Stimulated activated naive CD8-positive, alpha-beta T cell treated with anti-CD3 and anti-CD28 coated beads, Interleukin-15, amount 100 ng/mL, for 72 hours (primary cell): ENCODE results near the gene KAZN.

ENCODE experiments used
- ATAC-seq: fragments of 150-1000 bp; cut with Tn5 transposase; 2 replicates; pipeline ENCODE4 v1.10.0; 2021; ENCODE audit warnings: mild to moderate bottlenecking, moderate library complexity
- DNase-seq, 2 donors: peaks; one replicate each; pipeline ENCODE4 v3.0.0; 2021 to 2022
- H3K27ac Mint-ChIP-seq, 2 donors: one replicate each; pipeline ENCODE4 v1.8.0; 2022; ENCODE audit warnings: mild to moderate bottlenecking in 2 of 2, mixed read lengths in 2 of 2, moderate library complexity in 2 of 2
- H3K27me3 Mint-ChIP-seq: one replicate; pipeline ENCODE4 v1.8.0; 2022; ENCODE audit warnings: mixed read lengths
- H3K4me1 Mint-ChIP-seq: one replicate; pipeline ENCODE4 v1.8.0; 2022; ENCODE audit warnings: mild to moderate bottlenecking, mixed read lengths
- H3K4me3 Mint-ChIP-seq, 2 donors: one replicate each; pipeline ENCODE4 v1.8.0; 2022; ENCODE audit warnings: mild to moderate bottlenecking in 2 of 2, mixed read lengths in 2 of 2, moderate library complexity in 1 of 2
- H3K9me3 Mint-ChIP-seq, 2 donors: one replicate each; pipeline ENCODE4 v1.8.0; 2022; ENCODE audit warnings: mixed read lengths in 2 of 2

The KAZN gene

DNA sequence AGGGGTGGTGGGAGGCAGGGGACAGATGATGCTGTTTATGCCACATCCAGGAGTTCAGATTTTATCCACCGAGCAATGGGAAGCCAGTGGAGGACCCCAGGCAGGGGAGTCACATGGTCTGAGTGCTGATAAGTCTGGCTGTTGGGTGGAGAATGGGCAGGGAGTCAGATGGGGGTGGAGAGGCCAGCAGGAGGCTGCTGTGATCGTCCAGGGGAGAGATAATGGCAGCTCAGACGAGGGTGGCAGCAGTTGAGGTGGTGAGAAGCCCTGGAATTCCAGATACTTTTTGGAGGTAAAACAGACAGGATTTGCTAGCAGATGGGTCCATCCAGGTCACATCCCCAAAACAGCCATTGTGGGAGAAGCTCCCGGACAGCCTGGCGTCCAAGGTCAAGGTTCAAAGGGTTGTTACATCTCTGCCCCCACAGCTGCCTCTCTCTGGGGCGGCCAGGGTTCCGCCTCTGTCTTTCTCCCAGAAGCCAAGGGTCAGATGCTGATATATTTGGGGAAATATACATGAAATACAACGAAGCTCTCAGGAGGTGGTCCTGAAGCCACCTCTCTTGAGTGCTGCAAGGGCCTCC, 303.0 kb downstream of the KAZN start:
- Mint-ChIP-seq H3K9me3 (no peaks in the 10 kb centered on the region), H3K27me3 (peaks cover 22% of the 10 kb centered on the region), H3K4me3 (no peak overlapping the region), H3K27ac (peak overlapping the region; percentile 23 to 93), H3K4me1 (no peaks in the 10 kb centered on the region)
- no peak for DNase-seq
- no peak for ATAC-seq

DNA sequence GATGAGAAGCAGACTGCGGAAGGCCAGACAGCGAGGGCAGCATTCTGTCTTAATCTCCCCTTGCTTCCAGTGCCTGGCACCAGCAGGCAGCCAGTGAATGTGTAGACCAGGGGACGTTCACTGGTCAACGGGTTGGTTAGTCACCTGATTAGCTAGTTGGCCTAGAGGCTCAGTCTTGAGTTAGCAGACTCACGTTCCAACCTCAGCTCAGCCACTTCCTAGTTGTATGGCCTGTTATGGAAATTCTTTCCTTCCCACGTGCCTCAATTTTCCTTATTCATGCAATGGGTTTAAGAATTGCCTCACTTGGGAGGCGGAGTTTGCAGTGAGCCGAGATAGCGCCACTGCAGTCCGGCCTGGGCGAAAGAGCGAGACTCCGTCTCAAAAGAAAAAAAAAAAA, 305.4 kb downstream of the KAZN start:
- Mint-ChIP-seq H3K27ac (no peak overlapping the region), H3K27me3 (peaks cover 17% of the 10 kb centered on the region), H3K9me3 (no peaks in the 10 kb centered on the region), H3K4me3 (no peak overlapping the region), H3K4me1 (no peaks in the 10 kb centered on the region)
- ATAC-seq (no peak), DNase-seq (no peak)

DNA sequence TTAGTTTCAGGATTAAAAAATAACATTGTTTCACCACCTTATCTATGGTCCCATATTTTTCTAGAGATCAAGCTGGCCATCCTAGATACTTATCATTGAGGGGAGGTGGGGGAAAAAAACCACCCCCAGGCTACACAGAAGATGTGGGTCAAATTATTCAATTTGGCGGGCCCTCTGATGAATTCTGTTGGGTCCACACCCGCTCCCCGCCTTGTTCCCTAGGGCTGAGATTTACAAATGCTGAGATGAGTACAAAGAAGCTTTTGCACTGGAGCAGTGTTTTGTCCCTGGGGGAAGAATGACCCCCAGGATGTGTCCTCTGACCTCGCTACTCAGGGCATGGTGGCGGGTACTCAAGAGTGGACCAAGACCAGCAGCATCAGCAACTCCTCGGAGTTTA, 308.2 kb downstream of the KAZN start:
- H3K4me1 Mint-ChIP-seq: no peaks in the 10 kb centered on the region
- H3K27ac Mint-ChIP-seq: no peak overlapping the region
- H3K4me3 Mint-ChIP-seq: no peak overlapping the region
- no peaks in the 10 kb centered on the region for H3K27me3 Mint-ChIP-seq
- H3K9me3 Mint-ChIP-seq: no peaks in the 10 kb centered on the region
- no peak for DNase-seq
- ATAC-seq: no peak

DNA sequence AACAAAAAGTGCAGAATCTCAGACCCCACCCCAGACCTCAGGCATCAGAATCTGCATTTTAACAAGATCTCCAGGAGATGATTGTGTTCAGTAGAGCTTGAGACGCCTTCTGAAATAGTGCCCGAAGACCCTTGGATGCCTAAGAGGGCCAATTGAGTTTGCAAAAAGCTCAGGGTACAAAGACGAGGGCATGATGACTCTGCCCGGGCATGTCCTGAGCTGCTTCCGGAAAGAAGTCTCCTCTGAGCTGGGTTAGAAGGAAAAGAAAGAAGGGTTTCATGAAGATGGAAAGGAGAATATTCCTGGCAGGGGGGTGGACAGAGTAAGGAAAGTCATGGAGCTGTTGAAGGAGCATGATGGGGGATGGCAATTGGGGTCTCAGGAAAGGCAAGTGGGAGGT, 308.9 kb downstream of the KAZN start:
- H3K4me1 Mint-ChIP-seq: no peaks in the 10 kb centered on the region
- no peaks in the 10 kb centered on the region for H3K27me3 Mint-ChIP-seq
- H3K9me3 Mint-ChIP-seq: no peaks in the 10 kb centered on the region
- H3K27ac Mint-ChIP-seq: peak overlapping the region in 1 of 2 donors; percentile 74
- no peak overlapping the region for H3K4me3 Mint-ChIP-seq
- no peak for DNase-seq
- no peak for ATAC-seq

DNA sequence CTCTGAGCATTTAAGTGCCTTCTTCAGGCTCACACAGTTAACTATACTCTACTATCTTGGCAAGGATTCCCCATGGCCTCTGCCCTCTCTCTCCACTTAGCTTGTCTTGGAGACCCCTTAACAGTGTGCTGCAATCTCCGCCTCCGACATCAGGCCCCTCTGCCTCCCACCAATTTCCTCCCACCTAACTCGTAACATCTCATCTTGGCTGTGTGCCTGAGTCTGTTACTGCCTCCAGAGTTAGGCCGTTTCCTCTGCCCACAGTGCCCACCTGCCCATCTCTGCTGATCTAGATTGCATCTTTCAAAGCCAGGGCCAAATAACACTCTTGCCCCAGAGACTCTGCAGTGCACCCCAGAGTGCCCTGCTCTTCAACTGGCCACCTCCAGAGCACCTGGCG, 310.8 kb downstream of the KAZN start:
- Mint-ChIP-seq H3K27ac (no peak overlapping the region), H3K4me1 (no peaks in the 10 kb centered on the region), H3K9me3 (no peaks in the 10 kb centered on the region), H3K27me3 (no peaks in the 10 kb centered on the region), H3K4me3 (no peak overlapping the region)
- ATAC-seq (no peak), DNase-seq (no peak)

DNA sequence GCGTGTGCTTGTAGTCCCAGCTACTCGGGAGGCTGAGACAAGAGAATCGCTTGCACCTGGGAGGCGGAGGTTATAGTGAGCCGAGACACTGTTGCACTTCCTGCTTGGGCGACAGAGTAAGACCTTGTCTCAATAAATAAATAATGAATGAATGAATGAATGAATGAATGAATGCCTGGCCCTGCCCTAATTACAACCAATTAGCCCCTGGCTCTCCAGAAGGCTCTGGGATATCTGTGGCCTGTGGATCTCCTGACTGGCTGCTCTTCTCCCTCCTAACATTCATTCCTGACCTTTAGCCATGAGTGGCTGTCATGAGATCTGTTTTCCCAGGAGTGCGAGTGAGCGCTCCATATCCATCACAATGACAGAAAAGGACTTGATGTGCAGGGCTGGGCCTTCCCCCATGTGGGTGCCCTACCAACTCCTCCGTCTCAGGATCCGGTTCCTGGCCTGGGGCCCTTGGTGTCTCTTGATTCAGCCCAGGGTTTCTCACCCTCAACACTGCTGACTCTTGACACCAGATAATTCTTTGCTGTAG, 311.5 kb downstream of the KAZN start:
- no peak for DNase-seq
- Mint-ChIP-seq H3K9me3 (no peaks in the 10 kb centered on the region), H3K4me1 (no peaks in the 10 kb centered on the region), H3K27me3 (no peaks in the 10 kb centered on the region), H3K4me3 (no peak overlapping the region), H3K27ac (no peak overlapping the region)
- ATAC-seq: no peak

DNA sequence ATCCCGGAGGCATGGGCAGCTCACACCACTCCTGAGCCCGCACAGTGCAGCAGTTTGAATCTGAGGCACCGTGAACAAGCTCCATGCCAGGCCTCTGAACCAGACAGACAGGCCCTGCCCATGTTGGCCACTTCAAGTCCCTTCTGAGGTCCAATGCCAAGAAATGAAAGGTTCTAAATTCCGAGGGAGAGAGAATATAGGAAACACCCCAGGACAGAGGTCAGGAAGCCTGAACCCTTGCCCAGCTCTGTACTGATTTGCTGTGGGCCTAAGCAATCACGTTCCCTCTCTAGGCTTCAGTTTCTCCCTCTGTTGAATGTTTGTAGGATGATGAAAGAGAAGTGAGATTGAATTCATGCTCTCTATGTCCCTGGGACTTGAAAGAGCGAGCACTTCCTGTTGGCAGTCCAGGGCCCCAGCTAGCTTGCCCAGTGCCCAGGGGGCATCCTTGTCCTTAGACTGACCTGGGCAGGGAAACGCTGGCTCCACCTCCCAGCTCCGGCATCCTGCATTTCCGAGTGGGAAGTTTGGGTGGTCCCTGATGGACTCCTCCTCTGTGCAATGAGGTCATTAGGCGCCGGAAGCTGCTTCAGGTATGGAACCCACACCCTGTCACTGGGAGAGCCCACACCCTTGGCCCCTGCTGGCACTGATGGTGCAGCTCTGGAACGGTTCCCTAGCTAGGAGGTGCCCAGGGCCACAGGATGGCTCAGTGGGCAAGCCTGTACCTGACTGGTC, 312.7 kb downstream of the KAZN start:
- DNase-seq: no peak
- no peak overlapping the region for H3K27ac Mint-ChIP-seq
- no peaks in the 10 kb centered on the region for H3K27me3 Mint-ChIP-seq
- no peaks in the 10 kb centered on the region for H3K9me3 Mint-ChIP-seq
- ATAC-seq: no peak
- H3K4me1 Mint-ChIP-seq: no peaks in the 10 kb centered on the region
- H3K4me3 Mint-ChIP-seq: no peak overlapping the region

DNA sequence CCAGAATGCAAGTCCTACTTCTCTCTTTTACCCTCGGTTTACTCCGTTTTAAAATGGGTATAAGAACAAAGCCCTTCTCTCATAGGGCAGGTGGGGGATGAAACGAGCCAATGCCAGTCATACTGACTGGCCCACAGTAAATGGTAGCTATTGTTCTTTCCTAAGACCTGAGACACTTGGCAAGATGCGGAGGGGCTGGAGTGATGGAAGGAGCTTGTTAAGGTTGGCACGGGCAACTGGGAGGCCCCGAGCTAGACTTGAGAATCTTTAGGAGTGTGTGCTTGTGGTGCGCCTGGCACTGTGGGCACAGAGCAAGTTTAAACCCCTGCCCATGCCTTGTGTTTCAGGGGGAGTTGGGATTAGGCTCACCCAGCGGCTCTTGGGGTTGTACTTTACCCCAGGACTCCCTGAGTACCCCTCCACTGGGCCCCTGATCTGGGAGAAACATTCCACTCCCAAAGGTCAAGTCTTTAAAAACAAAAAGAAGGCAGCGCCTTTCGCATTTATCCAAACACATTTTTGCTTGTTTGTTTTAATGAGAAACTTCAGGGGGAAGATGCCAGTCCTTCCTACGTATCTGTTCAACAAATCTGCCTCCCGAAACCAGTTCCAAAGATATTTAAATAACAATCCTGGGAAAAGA, 314.5 kb downstream of the KAZN start:
- H3K27ac Mint-ChIP-seq: no peak overlapping the region
- H3K9me3 Mint-ChIP-seq: no peaks in the 10 kb centered on the region
- ATAC-seq (no peak), DNase-seq (no peak)
- no peaks in the 10 kb centered on the region for H3K27me3 Mint-ChIP-seq
- no peaks in the 10 kb centered on the region for H3K4me1 Mint-ChIP-seq
- no peak overlapping the region for H3K4me3 Mint-ChIP-seq

DNA sequence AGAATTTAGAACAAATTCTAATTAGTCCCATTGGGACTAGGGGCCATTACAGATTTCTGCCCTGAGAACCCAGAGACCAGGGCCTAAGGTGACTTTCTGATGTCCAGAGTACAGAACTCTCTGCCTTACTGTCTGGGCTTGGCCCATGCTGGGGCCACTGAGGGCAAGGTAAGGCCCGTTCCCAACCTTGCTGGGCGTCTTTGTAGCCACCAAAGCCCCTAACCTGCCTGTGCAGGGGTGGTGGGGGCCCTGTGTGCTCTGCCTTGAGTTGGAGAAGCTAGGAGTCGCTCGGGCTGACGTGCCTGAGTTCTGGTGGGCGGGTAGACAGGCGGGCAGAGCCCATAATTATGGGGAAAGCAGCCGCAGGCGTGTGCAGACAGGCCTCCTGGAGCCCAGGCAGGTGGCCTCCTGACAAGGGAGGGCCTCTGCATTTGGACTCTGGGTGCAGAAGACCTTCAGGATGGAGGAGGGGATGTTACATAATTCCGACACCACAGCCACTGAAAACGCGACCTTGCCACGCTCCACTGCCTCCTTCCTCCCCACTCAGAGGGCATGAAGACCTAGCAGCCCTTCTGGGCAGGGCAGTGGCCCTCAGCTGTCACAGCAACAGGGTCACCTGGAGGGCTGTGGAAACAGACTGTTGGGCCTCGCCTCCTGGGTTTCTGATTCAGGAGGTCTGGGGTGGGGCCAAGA, 315.1 kb downstream of the KAZN start:
- H3K27me3 Mint-ChIP-seq: no peaks in the 10 kb centered on the region
- no peak for ATAC-seq
- no peak overlapping the region for H3K4me3 Mint-ChIP-seq
- no peak for DNase-seq
- H3K9me3 Mint-ChIP-seq: no peaks in the 10 kb centered on the region
- no peaks in the 10 kb centered on the region for H3K4me1 Mint-ChIP-seq
- no peak overlapping the region for H3K27ac Mint-ChIP-seq

DNA sequence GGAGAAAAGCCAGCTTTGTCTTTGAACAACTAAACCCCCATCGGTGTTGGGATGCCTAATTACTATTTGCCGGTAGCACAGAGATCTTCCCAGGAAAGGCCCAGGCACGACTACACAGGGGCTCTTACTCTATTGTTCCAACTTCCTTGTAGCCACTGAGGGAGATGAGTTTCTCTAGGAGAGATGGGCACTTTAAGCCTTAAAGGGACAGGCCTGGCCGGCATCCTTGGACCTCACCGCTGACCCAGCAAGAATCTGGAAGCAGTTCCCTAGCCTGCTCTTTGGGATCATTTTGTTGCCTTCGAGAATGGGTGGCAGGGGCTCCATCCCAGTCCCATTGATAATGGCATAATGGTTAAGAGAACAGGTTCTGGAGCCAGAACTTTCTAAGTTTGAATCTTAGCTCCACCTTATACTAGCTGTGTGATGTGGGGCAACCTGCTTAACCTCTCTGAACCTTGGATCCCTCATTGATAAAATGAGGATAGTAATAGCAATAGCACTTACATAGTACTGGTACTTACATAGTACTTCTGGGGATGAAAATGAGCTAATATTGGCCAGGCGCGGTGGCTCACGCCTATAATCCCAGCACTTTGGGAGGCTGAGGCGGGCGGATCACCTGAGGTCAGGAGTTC, 316.0 kb downstream of the KAZN start:
- no peak overlapping the region for H3K4me3 Mint-ChIP-seq
- no peaks in the 10 kb centered on the region for H3K27me3 Mint-ChIP-seq
- H3K9me3 Mint-ChIP-seq: no peaks in the 10 kb centered on the region
- H3K27ac Mint-ChIP-seq: peak overlapping the region in 1 of 2 donors; percentile 27
- no peaks in the 10 kb centered on the region for H3K4me1 Mint-ChIP-seq
- DNase-seq (no peak), ATAC-seq (no peak)

DNA sequence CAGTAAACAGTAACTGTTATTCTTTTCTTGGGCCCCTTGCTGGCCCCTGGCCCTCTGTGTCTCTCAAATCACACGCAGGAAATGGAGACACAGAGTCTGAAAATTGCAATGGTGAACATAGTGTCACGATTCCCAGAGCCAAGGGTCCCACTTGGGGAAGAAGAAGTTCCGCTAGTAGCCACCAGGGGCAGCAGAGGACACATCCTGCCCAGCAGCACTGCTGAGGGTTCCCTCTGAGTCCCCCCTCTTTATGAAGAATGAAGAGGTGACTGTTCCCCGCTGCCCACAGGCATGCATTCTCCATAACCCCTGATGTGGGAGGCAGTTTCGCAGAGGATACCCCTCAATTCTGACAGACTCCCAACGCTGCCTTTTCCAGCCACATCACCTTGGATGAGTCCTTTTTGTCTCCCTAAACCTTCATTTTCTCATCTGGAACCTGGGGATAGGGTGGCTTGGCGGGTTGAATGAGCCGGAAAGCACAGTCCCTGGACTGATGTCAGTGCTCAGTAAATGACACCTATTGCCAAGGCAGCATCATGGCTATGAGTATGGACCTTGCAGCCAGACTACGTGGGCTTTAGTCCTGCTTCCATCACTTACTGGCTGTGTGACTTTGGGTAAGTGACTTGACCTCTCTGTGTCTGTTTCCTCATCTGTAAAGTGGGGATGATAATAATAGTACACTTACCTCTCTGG, 317.0 kb downstream of the KAZN start:
- Mint-ChIP-seq H3K4me3 (no peak overlapping the region), H3K27ac (no peak overlapping the region), H3K27me3 (peaks cover 5% of the 10 kb centered on the region), H3K4me1 (no peaks in the 10 kb centered on the region), H3K9me3 (no peaks in the 10 kb centered on the region)
- ATAC-seq: no peak
- peak; percentile 39 to 40 for DNase-seq

DNA sequence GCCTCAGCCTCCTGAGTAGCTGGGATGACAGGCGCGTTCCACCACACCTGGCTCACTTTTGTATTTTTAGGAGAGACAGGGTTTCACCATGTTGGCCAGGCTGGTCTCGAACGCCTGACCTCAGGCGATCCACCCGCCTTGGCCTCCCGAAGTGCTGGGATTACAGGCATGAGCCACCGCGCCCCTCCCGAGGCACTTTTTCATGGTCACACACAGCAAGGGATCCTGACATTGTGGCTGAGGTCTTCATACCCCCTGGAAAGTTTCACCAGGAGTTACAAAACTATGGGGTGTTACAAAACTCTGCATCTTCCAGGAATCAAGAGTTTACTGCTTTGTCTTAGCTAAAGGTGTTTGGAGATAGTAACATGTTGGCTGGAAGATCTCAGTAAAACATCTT, 320.8 kb downstream of the KAZN start:
- Mint-ChIP-seq H3K27me3 (peaks cover 38% of the 10 kb centered on the region), H3K27ac (no peak overlapping the region), H3K4me3 (no peak overlapping the region), H3K4me1 (peaks cover 5% of the 10 kb centered on the region), H3K9me3 (no peaks in the 10 kb centered on the region)
- DNase-seq (no peak), ATAC-seq (no peak)

DNA sequence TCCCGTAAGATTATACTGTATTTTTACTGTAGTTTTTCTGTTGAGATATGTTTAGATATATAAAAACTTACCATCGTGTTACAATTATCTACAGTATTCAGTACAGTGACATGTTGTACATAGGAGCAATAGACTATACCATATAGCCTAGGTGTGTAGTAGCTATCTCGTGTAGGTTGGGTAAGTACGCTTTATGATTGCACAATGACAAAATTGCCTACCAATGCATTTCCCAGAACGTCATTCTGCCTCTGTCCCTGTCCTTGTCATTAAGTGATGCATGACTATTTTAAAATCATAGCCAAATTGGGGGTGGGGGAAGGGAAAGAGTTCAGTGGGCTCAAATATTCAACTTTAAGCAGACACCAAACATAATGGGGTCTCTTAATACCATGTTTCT, 321.3 kb downstream of the KAZN start:
- H3K27me3 Mint-ChIP-seq: peaks cover 39% of the 10 kb centered on the region
- H3K4me3 Mint-ChIP-seq: no peak overlapping the region
- H3K9me3 Mint-ChIP-seq: no peaks in the 10 kb centered on the region
- no peak overlapping the region for H3K27ac Mint-ChIP-seq
- DNase-seq (no peak), ATAC-seq (no peak)
- peaks cover 5% of the 10 kb centered on the region for H3K4me1 Mint-ChIP-seq

DNA sequence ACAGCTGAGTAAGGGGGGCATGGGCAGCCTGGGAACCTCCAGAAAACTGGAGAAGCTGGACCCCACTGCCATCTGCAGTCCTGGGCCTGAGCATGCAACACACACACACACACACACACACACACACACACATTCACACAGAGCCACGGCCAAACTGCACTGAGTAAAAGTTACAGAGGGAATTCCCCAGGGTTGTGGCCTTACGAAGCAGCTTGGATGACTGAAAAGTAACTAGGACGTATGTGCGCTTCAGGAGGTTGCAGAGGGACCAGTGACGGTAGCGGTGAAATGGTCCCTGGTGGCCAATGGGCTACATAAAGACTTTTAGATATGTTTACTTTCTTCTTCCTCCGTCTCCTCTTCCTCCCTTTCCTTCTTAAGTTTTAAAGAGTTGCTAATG, 322.6 kb downstream of the KAZN start:
- Mint-ChIP-seq H3K4me1 (peaks cover 16% of the 10 kb centered on the region), H3K27ac (no peak overlapping the region), H3K27me3 (peaks cover 52% of the 10 kb centered on the region), H3K9me3 (no peaks in the 10 kb centered on the region), H3K4me3 (no peak overlapping the region)
- no peak for ATAC-seq
- no peak for DNase-seq
